GM12865 (cell line): Measurements from ENCODE around the gene TXNDC15.

ENCODE experiments used
- DNase-seq: peaks from one replicate; pipeline ENCODE4 v3.0.0; 2010; ENCODE audit warnings: low read depth
- H3K4me3 ChIP-seq: 2 replicates; pipeline ENCODE4 v1.5.1; 2011; ENCODE audit warnings: mild to moderate bottlenecking, low read depth, low read length, control low read depth
- TF ChIP-seq, protein P1 (sequence below): IDR thresholded peaks from 2 replicates; pipeline ENCODE4 v1.5.1; 2011; ENCODE audit warnings: low read length, control low read depth, low read depth, inconsistent platforms; ENCODE audit not compliant: insufficient read depth; ENCODE audit errors: missing control alignments

The TXNDC15 gene

DNA sequence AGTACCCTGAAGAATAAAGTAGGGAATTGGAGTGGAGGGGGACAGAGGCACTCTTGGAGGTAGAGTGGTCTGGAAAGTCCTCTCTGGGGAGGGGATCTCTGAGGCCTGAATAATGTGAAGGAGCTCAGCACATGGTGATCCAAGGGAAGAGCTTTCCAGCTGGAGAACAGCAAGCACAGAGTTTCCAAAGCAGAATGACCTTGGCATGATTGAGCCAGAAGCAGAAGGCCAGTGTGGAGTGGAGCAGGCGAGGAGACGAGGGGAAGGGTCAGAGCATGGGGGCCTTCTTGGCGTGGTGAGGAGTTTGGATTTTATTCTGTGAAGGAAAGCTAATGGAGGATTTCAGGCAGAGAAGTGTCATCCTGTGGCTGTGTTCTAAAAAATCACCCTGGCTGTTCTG is 39.1 kb downstream of the TXNDC15 start:
- no peak for DNase-seq
- TF ChIP-seq, protein P1, sequence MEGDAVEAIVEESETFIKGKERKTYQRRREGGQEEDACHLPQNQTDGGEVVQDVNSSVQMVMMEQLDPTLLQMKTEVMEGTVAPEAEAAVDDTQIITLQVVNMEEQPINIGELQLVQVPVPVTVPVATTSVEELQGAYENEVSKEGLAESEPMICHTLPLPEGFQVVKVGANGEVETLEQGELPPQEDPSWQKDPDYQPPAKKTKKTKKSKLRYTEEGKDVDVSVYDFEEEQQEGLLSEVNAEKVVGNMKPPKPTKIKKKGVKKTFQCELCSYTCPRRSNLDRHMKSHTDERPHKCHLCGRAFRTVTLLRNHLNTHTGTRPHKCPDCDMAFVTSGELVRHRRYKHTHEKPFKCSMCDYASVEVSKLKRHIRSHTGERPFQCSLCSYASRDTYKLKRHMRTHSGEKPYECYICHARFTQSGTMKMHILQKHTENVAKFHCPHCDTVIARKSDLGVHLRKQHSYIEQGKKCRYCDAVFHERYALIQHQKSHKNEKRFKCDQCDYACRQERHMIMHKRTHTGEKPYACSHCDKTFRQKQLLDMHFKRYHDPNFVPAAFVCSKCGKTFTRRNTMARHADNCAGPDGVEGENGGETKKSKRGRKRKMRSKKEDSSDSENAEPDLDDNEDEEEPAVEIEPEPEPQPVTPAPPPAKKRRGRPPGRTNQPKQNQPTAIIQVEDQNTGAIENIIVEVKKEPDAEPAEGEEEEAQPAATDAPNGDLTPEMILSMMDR, result no peak
- H3K4me3 ChIP-seq, result no peak overlapping the region

DNA sequence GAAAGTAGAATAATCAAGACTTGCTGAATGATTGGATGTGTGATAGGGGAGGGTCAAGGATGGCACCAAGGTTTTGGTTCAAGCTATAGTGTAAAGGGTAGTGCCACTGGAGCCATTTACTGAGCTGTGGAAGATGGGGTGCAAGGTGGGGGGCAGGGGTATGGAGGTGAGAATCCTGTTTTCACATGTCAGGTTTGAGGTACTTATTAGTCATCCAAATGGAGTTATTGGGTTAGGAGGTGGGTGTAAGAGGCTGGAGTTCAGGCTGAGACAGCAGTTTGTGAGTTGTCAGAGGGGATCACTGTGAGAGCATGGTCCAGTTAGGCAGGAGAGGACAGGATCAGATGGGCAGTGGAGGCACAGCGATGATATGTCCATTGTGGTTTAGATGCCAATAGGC is 39.6 kb downstream of the TXNDC15 start:
- no peak for DNase-seq
- TF ChIP-seq, protein P1, result no peak
- H3K4me3 ChIP-seq, result no peak overlapping the region

DNA sequence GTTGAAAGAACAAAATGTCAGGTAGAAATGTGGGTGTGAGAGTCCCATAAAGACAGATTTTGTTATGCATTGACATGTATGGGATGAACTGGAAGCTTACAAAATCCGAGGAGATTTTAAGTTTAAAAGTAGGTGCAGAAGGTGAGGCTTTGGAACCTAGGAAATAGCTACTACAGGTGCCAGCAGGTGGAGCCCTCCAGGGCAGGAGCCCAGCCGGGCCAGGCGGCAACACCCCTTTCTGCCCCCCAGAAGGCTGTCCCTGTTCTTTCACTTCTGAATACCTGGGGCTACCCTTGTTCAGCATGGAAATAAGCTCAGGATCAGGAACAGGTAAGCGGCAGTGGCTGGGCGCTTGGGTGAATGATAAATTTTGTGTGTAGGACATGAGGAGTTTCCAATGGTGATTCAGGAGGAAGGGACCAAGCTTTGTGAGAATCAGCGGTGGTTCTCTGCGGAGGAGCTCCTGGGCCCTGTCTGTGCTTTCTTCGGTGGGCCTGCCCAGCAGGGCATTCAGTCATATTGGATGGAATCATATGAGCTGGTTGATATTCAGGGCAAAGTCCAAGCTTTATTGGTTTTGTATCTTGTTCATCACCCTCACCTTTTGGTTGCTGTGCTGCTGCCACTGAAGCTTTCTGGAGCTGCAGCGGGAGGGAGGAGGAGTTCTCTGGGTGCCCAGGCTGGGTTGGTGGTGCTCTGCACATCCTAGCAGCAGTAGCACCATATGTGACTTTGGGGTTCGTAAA is 43.1 kb downstream of the TXNDC15 start:
- TF ChIP-seq, protein P1, result peak; percentile 30
- no peak overlapping the region for H3K4me3 ChIP-seq
- DNase-seq, result no peak

DNA sequence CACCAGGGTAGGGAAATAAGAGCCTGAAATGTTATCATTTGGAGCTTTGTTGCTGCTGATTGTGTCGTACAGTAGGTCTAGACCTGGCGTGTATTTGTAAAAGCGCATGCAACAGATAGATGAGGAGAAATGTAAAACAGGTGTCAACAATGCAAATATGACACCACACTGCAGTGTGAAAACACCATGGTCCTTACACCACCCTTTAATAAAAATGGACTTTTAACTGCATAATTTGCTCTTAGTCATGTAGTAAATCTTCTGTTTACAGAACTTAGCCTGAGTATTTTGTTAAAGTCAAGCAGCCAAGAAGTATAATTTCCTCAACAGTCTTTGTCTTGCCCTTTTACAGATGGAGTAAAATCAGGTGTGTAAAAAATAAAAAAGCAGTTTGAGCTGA is 44.7 kb downstream of the TXNDC15 start:
- TF ChIP-seq, protein P1, result no peak
- H3K4me3 ChIP-seq, result no peak overlapping the region
- DNase-seq, result no peak

DNA sequence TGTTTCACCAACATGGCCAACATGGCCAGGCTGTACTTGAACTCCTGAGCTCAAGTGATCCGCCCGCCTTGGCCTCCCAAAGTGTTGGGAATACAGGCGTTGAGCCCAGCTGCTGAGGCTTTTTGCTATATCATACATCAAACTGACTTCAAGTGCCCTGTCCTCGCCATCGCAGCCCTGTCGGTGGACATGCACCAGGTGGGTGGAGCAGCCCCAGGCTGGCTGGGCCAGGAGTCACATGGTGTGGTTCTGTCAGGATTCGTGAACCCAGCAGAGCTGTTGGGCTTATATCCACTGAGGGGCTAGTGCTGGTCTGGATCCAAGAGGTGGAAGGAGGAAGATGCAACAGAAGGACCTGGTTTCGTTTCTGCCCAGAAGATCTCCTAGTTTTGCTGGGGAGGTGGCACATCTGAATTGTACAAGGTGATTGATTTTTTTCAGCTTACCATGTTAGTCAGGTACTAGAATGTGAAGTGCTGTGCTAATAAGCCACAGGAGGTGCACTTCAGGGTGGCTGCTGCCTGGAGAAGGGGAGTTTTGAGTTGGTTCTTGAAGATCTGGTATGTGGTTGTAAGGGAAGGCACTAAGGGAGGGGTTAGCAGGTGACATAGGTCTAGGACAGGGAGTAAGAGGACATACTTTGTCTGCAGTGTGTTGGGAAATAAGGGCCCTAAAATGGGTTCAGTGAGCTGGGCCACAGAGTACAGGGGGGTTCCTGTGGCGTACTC is 46.8 kb downstream of the TXNDC15 start:
- DNase-seq, result no peak
- no peak overlapping the region for H3K4me3 ChIP-seq
- TF ChIP-seq, protein P1, result no peak

DNA sequence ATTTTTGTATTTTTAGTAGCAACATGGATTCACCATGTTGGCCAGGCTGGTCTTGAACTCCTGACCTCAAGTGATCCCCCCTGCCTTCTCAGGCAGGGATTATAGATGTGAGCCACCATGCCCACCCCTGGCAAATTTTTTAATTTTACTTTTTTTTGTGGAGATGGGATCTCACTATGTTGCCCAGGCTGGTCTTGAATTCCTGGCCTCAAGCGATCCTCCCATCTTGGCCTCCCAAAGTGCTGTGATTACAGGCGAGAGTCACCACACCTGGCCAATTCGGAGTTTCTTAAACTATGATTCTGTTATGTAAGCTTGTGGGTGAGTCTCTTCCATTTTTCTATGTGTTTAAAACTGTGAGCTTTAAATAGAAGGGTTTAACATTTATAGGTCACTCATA is 58.3 kb downstream of the TXNDC15 start:
- TF ChIP-seq, protein P1, result no peak
- no peak for DNase-seq
- H3K4me3 ChIP-seq, result no peak overlapping the region

DNA sequence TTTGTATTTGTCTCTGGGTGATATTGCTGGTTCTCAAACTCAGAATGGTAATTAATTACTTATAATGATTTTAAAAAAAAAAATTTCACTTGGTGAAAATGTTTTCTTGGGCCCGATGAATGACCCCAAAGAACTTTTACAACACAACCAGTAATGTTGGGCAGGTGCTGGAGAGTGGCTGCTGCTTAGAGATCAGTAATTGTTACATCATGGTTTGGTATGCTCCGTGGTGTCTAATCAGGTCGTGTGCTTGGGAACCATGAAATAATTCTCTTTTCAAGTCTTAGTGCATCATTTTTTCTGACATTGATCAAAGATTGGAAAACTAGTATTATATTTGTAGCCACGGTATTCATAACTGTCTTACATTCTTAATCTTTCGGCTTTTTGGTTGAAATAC is 60.0 kb downstream of the TXNDC15 start:
- DNase-seq, result no peak
- TF ChIP-seq, protein P1, result no peak
- H3K4me3 ChIP-seq, result no peak overlapping the region
